ENCODE measurements around the gene MPHOSPH8. TPM values are rescaled to one million over a fixed set of nuclear protein-coding genes. Genes with fewer than 3 reads are reported as not detected.
A peak's percentile ranks its signal among the peaks of the same experiment; 100 is the strongest.

MPHOSPH8 gene
- total and polyA plus RNA-seq, 2 of the 4 experiments (the other 2 are of a cell fraction) = 11.7 to 16.4 TPM

- H2AFZ ChIP-seq (replicated peaks; ENCODE audit: low read length, poor library complexity) = peak overlapping the region; percentile 97
- peaks cover 22% of the 10 kb centered on the region for H4K20me1 ChIP-seq (ENCODE audit: insufficient read depth, low read length)
- H3K4me3 ChIP-seq (ENCODE audit: insufficient read depth, low read depth, low read length) = peak overlapping the region; percentile 88
- peak overlapping the region; percentile 75 for H2AK9ac ChIP-seq (replicated peaks; ENCODE audit: low read depth, low read length, poor library complexity)
- in situ Hi-C loops (cut with MboI; ENCODE audit: low sequenced_read_pairs) = loop anchor here (25.0 kb wide), 1 partner anchor 529 kb away; the partner anchor contains the start of gene GJA3
- no peaks in the 10 kb centered on the region for H3K9me3 ChIP-seq (ENCODE audit: control insufficient read depth, insufficient read depth, low read length)
- no peak for ATAC-seq (ENCODE audit: low read depth)
- H2BK15ac ChIP-seq (ENCODE audit: low read depth, low read length) = no peak overlapping the region
- no peaks in the 10 kb centered on the region for H3K27me3 ChIP-seq (ENCODE audit: control insufficient read depth, insufficient read depth, low read length)
- 0 out of 2 replicates have a peak overlapping the region, but pooled peaks have one; percentile 18 for H3K23ac ChIP-seq (ENCODE audit: low read depth, low read length)
- H3K79me1 ChIP-seq (ENCODE audit: low read depth in 1 of 2, low read length in 2 of 2) = peaks cover 5 to 22% of the 10 kb centered on the region in 2 experiments; a peak in 2 of 4 replicates
- no peak overlapping the region for H4K91ac ChIP-seq (ENCODE audit: insufficient read depth, low read depth, low read length)
- no peak overlapping the region for H2BK120ac ChIP-seq (ENCODE audit: low read depth, low read length)
- H3K56ac ChIP-seq (ENCODE audit: extremely low read depth, insufficient read depth, low read length) = peak overlapping the region; percentile 11; the same call in 1 of the 2 replicates
- BruUV-seq (replicated peaks) = no TSS peak
- no peak overlapping the region for H2AK5ac ChIP-seq (ENCODE audit: low read depth, low read length)
- peak overlapping the region; percentile 88 for H4K5ac ChIP-seq (ENCODE audit: low read depth, low read length)
- TF ChIP-seq CTCF (conservative IDR thresholded peaks at IDR 0.05; ENCODE audit: low read depth, low read length) (no peak), POLR2A (IDR thresholded peaks at IDR 0.05; ENCODE audit: low read depth, low read length) (no peak), NFE2L2 (IDR thresholded peaks at IDR 0.05; ENCODE audit: low read depth, low read length) (no peak), RAD21 (IDR thresholded peaks at IDR 0.05; ENCODE audit: low read length) (no peak), USF2 (IDR thresholded peaks at IDR 0.05; ENCODE audit: low read depth, low read length) (no peak), RCOR1 (IDR thresholded peaks at IDR 0.05; ENCODE audit: insufficient replicate concordance, low read length) (no peak), MXI1 (IDR thresholded peaks at IDR 0.05; ENCODE audit: borderline replicate concordance, low read depth, low read length) (no peak), BHLHE40 (IDR thresholded peaks at IDR 0.05; ENCODE audit: low read depth, low read length) (no peak), ELK1 (IDR thresholded peaks at IDR 0.05; ENCODE audit: borderline replicate concordance, low read depth, low read length) (no peak), FOS (IDR thresholded peaks at IDR 0.05; ENCODE audit: low read depth, low read length) (no peak), MAFK (IDR thresholded peaks at IDR 0.05; ENCODE audit: low read depth, low read length) (no peak)
- ChIA-PET CTCF (interaction anchor here (0.9 to 1.2 kb wide), 2 partner anchors 15 to 35 kb away, joined by 3 to 4 read pairs; no protein-coding TSS in a partner anchor), POLR2A (ENCODE audit: unreplicated experiment) (interaction anchor here (0.6 kb wide), 1 partner anchor 228 kb away, joined by 4 read pairs; no protein-coding TSS in a partner anchor)
- H4K8ac ChIP-seq (ENCODE audit: low read depth in 2 of 2, low read length in 2 of 2) = peak overlapping the region; percentile 70 to 88
- H3K36me3 ChIP-seq (ENCODE audit: control insufficient read depth, insufficient read depth, low read length) = no peaks in the 10 kb centered on the region
- WGBS, 2 experiments (ENCODE audit: extremely low coverage in 2 of 2, insufficient read length in 1 of 2) = no CpG with 5 or more reads among the region's 25 CpGs
- H3K9me1 ChIP-seq (ENCODE audit: insufficient read depth, low read length) = peaks cover 3% of the 10 kb centered on the region; the same call in 1 of the 2 replicates
- peak overlapping the region; percentile 78 for H3K4me2 ChIP-seq (ENCODE audit: low read depth, low read length)
- H3K4me1 ChIP-seq (ENCODE audit: control insufficient read depth, insufficient read depth, low read length) = no peaks in the 10 kb centered on the region; the same call in none of the 2 replicates
- H3K4ac ChIP-seq (ENCODE audit: low read depth, low read length) = peak overlapping the region; percentile 73
- no peak overlapping the region for H2BK20ac ChIP-seq (ENCODE audit: low read depth, low read length)
- 0 out of 2 replicates have a peak overlapping the region, but pooled peaks have one; percentile 41 for H3K14ac ChIP-seq (replicated peaks; ENCODE audit: low read depth, low read length)
- H3K27ac ChIP-seq (ENCODE audit: insufficient read depth, low read length) = peak overlapping the region; percentile 79
- H3K18ac ChIP-seq (ENCODE audit: low read depth, low read length) = peak overlapping the region; percentile 31; the same call in 1 of the 2 replicates
- H3K9ac ChIP-seq (ENCODE audit: low read depth, low read length) = peak overlapping the region; percentile 71
- intact Hi-C loops (cut with micrococcal nuclease) = no loop called here
- no peak for DNase-seq
- dilution Hi-C loops (cut with HindIII; ENCODE audit: low sequenced_read_pairs, unreplicated experiment) = no loop called here
- peak overlapping the region; percentile 69 for H2BK5ac ChIP-seq (ENCODE audit: low read depth, low read length, poor library complexity, severe bottlenecking)
These were observed 462 bp upstream of the MPHOSPH8 start for GRCh38 chr13:19632915-19633478.
